MM.1S (cell line): ENCODE data around the gene MOCS1.

Source experiments
- DNase-seq: peaks from one replicate; pipeline ENCODE4 v3.0.0-alpha.2; 2015
- H2AFZ ChIP-seq: fragments of 300-600 bp; sonication (generic); 2 replicates; pipeline ENCODE4 v1.6.0; 2016; ENCODE audit warnings: antibody characterized with exemption, low read length
- H3F3A ChIP-seq: fragments of 300-600 bp; sonication (generic); 2 replicates; pipeline ENCODE4 v1.6.1; 2016; ENCODE audit warnings: mild to moderate bottlenecking, antibody characterized with exemption, low read length, moderate library complexity, mixed read lengths; ENCODE audit not compliant: insufficient read depth
- H3K27ac ChIP-seq: fragments of 300-600 bp; sonication (generic); 2 replicates; pipeline ENCODE4 v1.5.1; 2016; ENCODE audit warnings: mild to moderate bottlenecking, low read length
- H3K27me3 ChIP-seq: fragments of 300-600 bp; sonication (generic); replicated peaks from 2 replicates; pipeline ENCODE4 v1.6.0; 2016; ENCODE audit warnings: low read length; ENCODE audit not compliant: insufficient read depth
- H3K36me3 ChIP-seq: fragments of 300-600 bp; sonication (generic); replicated peaks from 2 replicates; pipeline ENCODE4 v1.6.1; 2016; ENCODE audit warnings: mild to moderate bottlenecking, low read length, mixed read lengths; ENCODE audit not compliant: insufficient read depth
- H3K4me1 ChIP-seq: fragments of 300-600 bp; sonication (generic); 2 replicates; pipeline ENCODE4 v1.6.1; 2016; ENCODE audit warnings: low read length, mixed read lengths
- H3K4me2 ChIP-seq: fragments of 300-600 bp; sonication (generic); 2 replicates; pipeline ENCODE4 v1.6.0; 2016; ENCODE audit warnings: low read depth, low read length
- H3K4me3 ChIP-seq: fragments of 300-600 bp; sonication (generic); 2 replicates; pipeline ENCODE4 v1.5.1; 2016; ENCODE audit warnings: low read length, mixed read lengths
- H3K79me2 ChIP-seq: fragments of 300-600 bp; sonication (generic); 2 replicates; pipeline ENCODE4 v1.6.1; 2016; ENCODE audit warnings: mixed run types, low read length, mixed read lengths
- H3K9ac ChIP-seq: fragments of 300-600 bp; sonication (generic); 2 replicates; pipeline ENCODE4 v1.6.1; 2016; ENCODE audit warnings: low read length, mixed read lengths
- H3K9me2 ChIP-seq: fragments of 300-600 bp; sonication (generic); replicated peaks from 2 replicates; pipeline ENCODE4 v1.6.1; 2016; ENCODE audit warnings: mild to moderate bottlenecking, low read length, mixed read lengths; ENCODE audit not compliant: insufficient read depth
- H3K9me3 ChIP-seq: fragments of 300-600 bp; sonication (generic); replicated peaks from 2 replicates; pipeline ENCODE4 v1.6.1; 2016; ENCODE audit warnings: mild to moderate bottlenecking, low read length, mixed read lengths; ENCODE audit not compliant: insufficient read depth
- H4K20me1 ChIP-seq: fragments of 300-600 bp; sonication (generic); 2 replicates; pipeline ENCODE4 v1.6.1; 2016; ENCODE audit warnings: mild to moderate bottlenecking, low read length, moderate library complexity, mixed read lengths; ENCODE audit not compliant: insufficient read depth
- CTCF ChIP-seq: fragments of 300-600 bp; sonication (generic); IDR thresholded peaks from 2 replicates; pipeline ENCODE4 v1.5.1; 2016; ENCODE audit warnings: antibody characterized with exemption, low read length, mixed read lengths
- EZH2 ChIP-seq: fragments of 300-600 bp; sonication (generic); optimal IDR thresholded peaks from 2 replicates; pipeline ENCODE3; 2017; ENCODE audit warnings: low read depth, mild to moderate bottlenecking, antibody characterized with exemption, low read length, mixed read lengths
- EZH2phosphoT487 ChIP-seq: fragments of 300-600 bp; sonication (generic); IDR thresholded peaks from 2 replicates; pipeline ENCODE4 v1.6.1; 2018; ENCODE audit warnings: antibody characterized with exemption, low read length

MOCS1 gene

GRCh38 chr6:39910744-39911143 is 23.5 kb downstream of the MOCS1 start:
- TF ChIP-seq CTCF, result no peak
- TF ChIP-seq EZH2, result no peak
- TF ChIP-seq EZH2phosphoT487, result no peak
- Histone ChIP-seq H3K36me3 (no peaks in the 10 kb centered on the region), H3K27ac (no peak overlapping the region), H2AFZ (no peak overlapping the region), H3F3A (no peaks in the 10 kb centered on the region), H4K20me1 (no peaks in the 10 kb centered on the region), H3K9me2 (no peaks in the 10 kb centered on the region), H3K4me3 (no peak overlapping the region), H3K27me3 (no peaks in the 10 kb centered on the region), H3K4me2 (no peak overlapping the region), H3K4me1 (no peaks in the 10 kb centered on the region), H3K9me3 (no peaks in the 10 kb centered on the region), H3K79me2 (no peaks in the 10 kb centered on the region), H3K9ac (no peak overlapping the region)
- no peak for DNase-seq

GRCh38 chr6:39910164-39910563 is 24.1 kb downstream of the MOCS1 start:
- Histone ChIP-seq H3K36me3 (no peaks in the 10 kb centered on the region), H2AFZ (no peak overlapping the region), H3K9me2 (no peaks in the 10 kb centered on the region), H3K27ac (no peak overlapping the region), H3K79me2 (no peaks in the 10 kb centered on the region), H4K20me1 (no peaks in the 10 kb centered on the region), H3K4me2 (no peak overlapping the region), H3K9me3 (no peaks in the 10 kb centered on the region), H3K4me1 (no peaks in the 10 kb centered on the region), H3K9ac (no peak overlapping the region), H3K27me3 (no peaks in the 10 kb centered on the region), H3K4me3 (no peak overlapping the region), H3F3A (no peaks in the 10 kb centered on the region)
- TF ChIP-seq EZH2 (no peak), EZH2phosphoT487 (no peak), CTCF (no peak)
- DNase-seq, result no peak

GRCh38 chr6:39909701-39910100 is 24.6 kb downstream of the MOCS1 start:
- Histone ChIP-seq H2AFZ (no peak overlapping the region), H3K27me3 (no peaks in the 10 kb centered on the region), H3F3A (no peaks in the 10 kb centered on the region), H4K20me1 (no peaks in the 10 kb centered on the region), H3K36me3 (no peaks in the 10 kb centered on the region), H3K9me2 (no peaks in the 10 kb centered on the region), H3K79me2 (no peaks in the 10 kb centered on the region), H3K4me1 (no peaks in the 10 kb centered on the region), H3K9ac (no peak overlapping the region), H3K27ac (no peak overlapping the region), H3K9me3 (no peaks in the 10 kb centered on the region), H3K4me2 (no peak overlapping the region), H3K4me3 (no peak overlapping the region)
- DNase-seq, result no peak
- TF ChIP-seq CTCF (no peak), EZH2 (no peak), EZH2phosphoT487 (no peak)
